Ascending aorta (tissue), 2 donors: Measurements from ENCODE around the gene LPAR1. TPM values are rescaled to one million over a fixed set of nuclear protein-coding genes. Genes with fewer than 3 reads are reported as not detected.

Experiments used
- DNase-seq, 2 donors: peaks; one replicate each; pipeline ENCODE4 v3.0.0-alpha.2; 2019; ENCODE audit warnings: low spot score in 2 of 2
- H3K27ac ChIP-seq, 2 donors: fragments of 200-600 bp; sonication (generic); one replicate each; pipeline ENCODE4 v1.5.1; 2016 to 2017; ENCODE audit warnings: mild to moderate bottlenecking in 1 of 2
- H3K27me3 ChIP-seq: fragments of 200-600 bp; sonication (generic); one replicate; pipeline ENCODE4 v1.5.1; 2017
- H3K36me3 ChIP-seq, 2 donors: fragments of 200-600 bp; sonication (generic); one replicate each; pipeline ENCODE4 v1.5.1; 2016
- H3K4me1 ChIP-seq, 2 donors: fragments of 200-600 bp; sonication (generic); one replicate each; pipeline ENCODE4 v1.5.1; 2016 to 2017; ENCODE audit warnings: mild to moderate bottlenecking in 1 of 2
- H3K4me3 ChIP-seq, 2 donors: fragments of 200-600 bp; sonication (generic); one replicate each; pipeline ENCODE4 v1.5.1; 2016 to 2017; ENCODE audit warnings: mild to moderate bottlenecking in 1 of 2
- H3K9me3 ChIP-seq, 2 donors: fragments of 200-600 bp; sonication (generic); one replicate each; pipeline ENCODE4 v1.5.1; 2016
- intact Hi-C: fragments of 100-400 bp; cut with DNase I; formaldehyde crosslinking; loops from one replicate; pipeline ENCODE4 v1.15.1; 2023
- total RNA-seq: library from RNA; depleted of rRNA; stranded (reverse); fragments of >200 nt; gene quantifications from one replicate; pipeline ENCODE4 v1.1.0, GENCODE V29; 2016
- TF ChIP-seq, protein P1 (sequence below), 3 experiments: fragments of 200-600 bp in 2 of 3; fragments of 450-650 bp in 1 of 3; sonication (generic) in 2 of 3; IDR thresholded peaks; one replicate each; pipeline ENCODE4 v1.5.1; 2016 to 2019; ENCODE audit warnings: antibody characterized with exemption in 3 of 3, mild to moderate bottlenecking in 1 of 3, moderate library complexity in 1 of 3

The LPAR1 gene
- total RNA-seq, 1 donor from 2014 or later: 35.4 TPM

DNA sequence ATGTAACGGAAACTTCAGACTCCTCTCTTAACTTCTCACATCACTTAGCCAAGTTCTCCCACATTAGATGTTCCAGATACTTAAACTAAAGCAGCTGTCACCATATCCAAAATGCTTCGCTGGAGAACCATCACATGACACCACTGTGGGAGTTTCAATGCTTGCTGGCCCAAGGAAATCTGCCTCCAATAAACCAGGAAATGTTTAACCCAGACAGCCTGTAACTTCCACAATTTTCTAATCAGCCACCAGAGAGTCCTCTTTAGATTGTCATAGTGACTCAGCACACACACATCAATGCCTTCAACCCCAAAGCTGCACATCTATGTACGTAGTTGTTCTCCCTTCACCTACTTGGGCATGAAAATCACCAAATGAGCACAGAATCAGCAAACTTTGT, 118.7 kb downstream of the LPAR1 start:
- Histone ChIP-seq H3K27ac (peak overlapping the region; percentile 39 to 57), H3K27me3 (no peaks in the 10 kb centered on the region), H3K4me1 (peaks cover 0 to 12% of the 10 kb centered on the region in 2 donors), H3K4me3 (no peak overlapping the region), H3K36me3 (peaks cover 0 to 3% of the 10 kb centered on the region in 2 donors), H3K9me3 (no peaks in the 10 kb centered on the region)
- TF ChIP-seq, protein P1, sequence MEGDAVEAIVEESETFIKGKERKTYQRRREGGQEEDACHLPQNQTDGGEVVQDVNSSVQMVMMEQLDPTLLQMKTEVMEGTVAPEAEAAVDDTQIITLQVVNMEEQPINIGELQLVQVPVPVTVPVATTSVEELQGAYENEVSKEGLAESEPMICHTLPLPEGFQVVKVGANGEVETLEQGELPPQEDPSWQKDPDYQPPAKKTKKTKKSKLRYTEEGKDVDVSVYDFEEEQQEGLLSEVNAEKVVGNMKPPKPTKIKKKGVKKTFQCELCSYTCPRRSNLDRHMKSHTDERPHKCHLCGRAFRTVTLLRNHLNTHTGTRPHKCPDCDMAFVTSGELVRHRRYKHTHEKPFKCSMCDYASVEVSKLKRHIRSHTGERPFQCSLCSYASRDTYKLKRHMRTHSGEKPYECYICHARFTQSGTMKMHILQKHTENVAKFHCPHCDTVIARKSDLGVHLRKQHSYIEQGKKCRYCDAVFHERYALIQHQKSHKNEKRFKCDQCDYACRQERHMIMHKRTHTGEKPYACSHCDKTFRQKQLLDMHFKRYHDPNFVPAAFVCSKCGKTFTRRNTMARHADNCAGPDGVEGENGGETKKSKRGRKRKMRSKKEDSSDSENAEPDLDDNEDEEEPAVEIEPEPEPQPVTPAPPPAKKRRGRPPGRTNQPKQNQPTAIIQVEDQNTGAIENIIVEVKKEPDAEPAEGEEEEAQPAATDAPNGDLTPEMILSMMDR (IDR thresholded peaks at IDR 0.05): no peak
- no peak for DNase-seq
- intact Hi-C loops: no loop called here

DNA sequence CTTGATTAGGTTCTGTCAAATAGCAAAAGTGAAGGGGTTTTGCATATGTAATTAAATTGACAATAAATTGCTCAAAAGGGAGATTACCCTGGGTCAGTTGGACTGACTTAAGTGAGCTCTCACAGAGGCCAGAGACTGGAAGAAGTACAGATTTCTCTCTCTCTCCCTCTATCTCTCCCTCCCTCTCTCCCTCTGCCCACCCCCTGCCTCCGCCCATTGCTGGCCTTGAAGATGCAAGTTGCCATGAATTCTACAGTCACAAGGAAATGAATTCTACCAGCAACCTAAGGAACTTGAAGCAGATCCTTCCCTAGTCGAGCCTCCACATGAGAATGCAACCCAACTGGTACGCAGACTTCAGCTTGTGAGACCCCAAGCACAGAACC, 119.2 kb downstream of the LPAR1 start:
- Histone ChIP-seq H3K27ac (peak overlapping the region; percentile 39 to 57), H3K4me3 (no peak overlapping the region), H3K9me3 (no peaks in the 10 kb centered on the region), H3K36me3 (peaks cover 0 to 3% of the 10 kb centered on the region in 2 donors), H3K27me3 (no peaks in the 10 kb centered on the region), H3K4me1 (peaks cover 0 to 14% of the 10 kb centered on the region in 2 donors)
- TF ChIP-seq, protein P1 (IDR thresholded peaks at IDR 0.05): no peak
- DNase-seq: no peak
- intact Hi-C loops: no loop called here

DNA sequence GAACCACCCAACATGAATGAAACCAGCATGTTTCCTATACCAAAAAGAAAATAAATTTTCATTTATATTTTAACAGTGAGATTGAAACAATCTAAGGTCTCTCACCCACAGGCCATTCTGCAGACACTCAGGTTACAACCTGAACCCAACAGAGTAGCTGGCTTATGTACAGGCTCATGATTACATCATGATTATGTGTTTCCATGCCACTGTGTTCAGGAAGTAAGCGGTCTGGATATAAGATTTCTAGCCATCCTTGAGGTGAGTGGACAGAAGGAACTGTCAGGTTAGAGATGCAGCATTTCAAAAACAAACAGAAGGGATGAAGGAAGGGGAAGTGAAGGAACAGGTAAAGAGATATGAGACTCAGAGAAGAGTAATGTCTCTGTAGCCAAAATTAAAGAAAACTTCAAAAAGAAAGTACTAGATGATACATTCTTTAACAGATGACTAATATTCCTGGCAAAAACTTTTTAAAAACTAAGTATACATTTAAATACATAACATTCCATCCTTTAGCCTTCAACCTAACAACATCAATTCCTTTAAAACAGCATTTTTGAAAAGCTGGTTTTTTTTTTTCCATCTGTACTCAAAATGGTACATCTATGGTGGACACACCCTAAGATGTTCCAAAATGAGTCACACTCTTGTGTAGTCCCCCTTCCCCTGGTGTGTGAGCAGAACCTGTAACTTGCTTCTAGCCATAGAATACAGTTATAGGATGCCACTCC, 119.8 kb downstream of the LPAR1 start:
- H3K27ac ChIP-seq: peak overlapping the region; percentile 31 to 57
- no peak for DNase-seq
- peaks cover 0 to 13% of the 10 kb centered on the region in 2 donors for H3K4me1 ChIP-seq
- H3K9me3 ChIP-seq: no peaks in the 10 kb centered on the region
- no peak overlapping the region for H3K4me3 ChIP-seq
- TF ChIP-seq, protein P1 (IDR thresholded peaks at IDR 0.05): no peak
- peaks cover 0 to 3% of the 10 kb centered on the region in 2 donors for H3K36me3 ChIP-seq
- no peaks in the 10 kb centered on the region for H3K27me3 ChIP-seq
- intact Hi-C loops: no loop called here

DNA sequence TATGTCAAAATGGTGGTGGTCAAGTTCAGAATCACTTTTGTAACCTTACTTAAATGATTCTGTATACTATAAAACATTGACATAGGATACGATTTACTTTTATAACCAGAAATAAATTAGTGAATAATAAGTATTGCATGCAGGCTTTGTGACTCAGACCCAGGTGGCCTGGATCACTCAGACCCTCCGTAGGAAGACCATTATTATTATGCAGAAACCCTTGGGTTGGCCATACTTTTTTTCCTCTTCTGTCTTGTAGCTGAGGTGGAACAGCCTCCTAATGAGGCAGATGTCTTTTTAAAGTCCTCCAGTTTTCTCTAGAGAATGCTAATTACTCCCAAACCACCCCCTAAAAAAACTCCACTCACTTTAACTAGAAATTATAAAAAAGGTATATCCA, 121.9 kb downstream of the LPAR1 start:
- TF ChIP-seq, protein P1 (IDR thresholded peaks at IDR 0.05): no peak
- H3K36me3 ChIP-seq: peaks cover 0 to 3% of the 10 kb centered on the region in 2 donors
- no peak overlapping the region for H3K4me3 ChIP-seq
- DNase-seq: no peak
- H3K4me1 ChIP-seq: peaks cover 0 to 24% of the 10 kb centered on the region in 2 donors
- H3K9me3 ChIP-seq: no peaks in the 10 kb centered on the region
- no peak overlapping the region for H3K27ac ChIP-seq
- intact Hi-C loops: no loop called here
- H3K27me3 ChIP-seq: no peaks in the 10 kb centered on the region

DNA sequence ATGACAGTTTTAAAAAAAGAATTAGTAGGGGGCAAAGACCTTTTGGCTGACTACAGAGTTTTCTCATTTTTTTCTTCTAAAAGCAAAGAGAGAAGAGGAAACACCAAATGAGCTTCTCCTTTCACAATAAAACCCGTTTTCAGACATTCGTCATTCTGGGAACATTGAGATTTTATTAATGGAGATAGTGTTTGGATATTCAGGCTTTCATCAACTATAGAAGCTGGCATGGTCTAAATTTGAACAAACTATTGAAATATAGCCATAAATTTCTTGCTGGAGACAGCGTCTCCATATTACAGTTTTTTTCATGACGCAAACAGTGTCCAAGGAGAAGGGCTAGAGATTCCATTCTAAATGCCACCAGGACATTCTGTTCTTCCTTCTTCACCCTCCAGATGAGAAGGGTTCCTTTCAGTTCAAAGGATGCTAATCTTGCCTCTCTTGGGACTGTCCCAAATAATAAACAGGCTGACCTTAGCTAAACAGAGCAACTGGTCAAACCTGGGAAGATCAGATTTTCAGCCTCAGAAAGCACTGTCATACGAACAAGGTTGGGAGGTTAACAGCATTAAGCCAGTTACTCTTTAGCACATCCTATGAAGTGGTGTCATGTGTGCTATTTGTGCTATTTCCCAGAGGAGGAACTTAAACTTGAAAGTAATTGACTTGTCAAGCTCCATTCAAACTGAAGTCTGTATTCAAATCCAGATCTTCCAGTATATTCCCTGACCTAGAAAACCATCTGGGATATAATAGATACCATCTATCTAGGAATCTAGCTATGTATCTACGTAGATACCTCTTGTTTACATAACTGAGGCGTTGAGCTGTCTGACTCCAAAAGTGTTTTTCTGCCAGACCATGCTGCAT, 125.6 kb downstream of the LPAR1 start:
- intact Hi-C loops: no loop called here
- Histone ChIP-seq H3K27ac (peak overlapping the region; percentile 62 to 72), H3K36me3 (peaks cover 0 to 3% of the 10 kb centered on the region in 2 donors), H3K4me1 (peaks cover 0 to 19% of the 10 kb centered on the region in 2 donors), H3K4me3 (peak overlapping the region in 1 of 2 donors; percentile 6), H3K27me3 (no peaks in the 10 kb centered on the region), H3K9me3 (peaks cover 6 to 22% of the 10 kb centered on the region in 2 donors)
- TF ChIP-seq, protein P1 (IDR thresholded peaks at IDR 0.05): no peak
- DNase-seq: no peak
